ENCODE measurements around the gene RPL38. TPM values are rescaled to one million over a fixed set of nuclear protein-coding genes. Genes with fewer than 3 reads are reported as not detected.
A peak's percentile ranks its signal among the peaks of the same experiment; 100 is the strongest.

Gene RPL38
- total RNA-seq, result 100 to 1,000 TPM; 597 to 622 TPM
- 1,000 to 10,000 TPM; 1,364 to 2,568 TPM for polyA plus RNA-seq
- long read RNA-seq, donor 1, transcript RPL38-202 (5 exons, 431 nt), result minor isoform, 5 of 53 reads
- long read RNA-seq, donor 1, transcript RPL38-201 (5 exons, 1,170 nt), result major isoform, 42 of 53 reads
- long read RNA-seq, donor 1, partial matches to known transcripts, result 0 of 53 reads
- long read RNA-seq, donor 1, other reads (novel, unspliced or antisense), result 1 of 53 reads
- long read RNA-seq, donor 2, transcript RPL38-201 (5 exons, 1,170 nt), result major isoform, 39 of 48 reads
- long read RNA-seq, donor 2, transcript RPL38-202 (5 exons, 431 nt), result minor isoform, 9 of 48 reads
- long read RNA-seq, donor 2, partial matches to known transcripts, result 0 of 48 reads
- long read RNA-seq, donor 2, other reads (novel, unspliced or antisense), result 0 of 48 reads

- intact Hi-C loops (cut with DNase I), result loop anchor here (10.0 kb wide), 2 partner anchors 161 to 559 kb away; partner anchors contain the start of genes BTBD17 (in 1 of the 2), GPR142 (in 1 of the 2) and SDK2 (in 1 of the 2)
- peak; percentile 97 for ATAC-seq (ENCODE audit: low FRiP score)
- peak; percentile 97 to 98 for DNase-seq
- Histone ChIP-seq H3K27ac (ENCODE audit: low read depth in 1 of 2, low read length in 2 of 2) (peak within 1 kb of the TSS in 1 of 2 donors; percentile 81), H3K4me3 (ENCODE audit: low read length in 2 of 2) (peak within 1 kb of the TSS; percentile 90 to 97), H3K36me3 (ENCODE audit: control insufficient read depth in 1 of 2, insufficient read depth in 2 of 2, low read length in 1 of 2) (peaks cover 0 to 2% of the 10 kb centered on the region in 2 donors), H3K27me3 (ENCODE audit: control insufficient read depth in 1 of 2, insufficient read depth in 2 of 2, low read length in 1 of 2) (no peaks in the 10 kb centered on the region), H3K9me3 (ENCODE audit: control insufficient read depth, low read length) (no peaks in the 10 kb centered on the region), H3K4me1 (ENCODE audit: control insufficient read depth in 1 of 2, insufficient read depth in 2 of 2, low read length in 2 of 2) (no peaks in the 10 kb centered on the region)
- 1% methylated on average over 52 to 53 of the region's 53 CpGs for WGBS, 2 donors
Observed at GRCh38 chr17:74203439-74204240, at the start of gene RPL38. Gene RPL38, plus strand, starts transcription at chr17:74203678. Its CDS starts 278 bp downstream, at chr17:74203956.

- Histone ChIP-seq H3K36me3 (ENCODE audit: control insufficient read depth in 1 of 2, insufficient read depth in 2 of 2, low read length in 1 of 2) (no peaks in the 10 kb centered on the region), H3K27me3 (ENCODE audit: control insufficient read depth in 1 of 2, insufficient read depth in 2 of 2, low read length in 1 of 2) (no peaks in the 10 kb centered on the region), H3K27ac (ENCODE audit: low read depth in 1 of 2, low read length in 2 of 2) (no peak overlapping the region), H3K9me3 (ENCODE audit: control insufficient read depth, low read length) (no peaks in the 10 kb centered on the region), H3K4me3 (ENCODE audit: low read length in 2 of 2) (no peak overlapping the region), H3K4me1 (ENCODE audit: control insufficient read depth in 1 of 2, insufficient read depth in 2 of 2, low read length in 2 of 2) (no peaks in the 10 kb centered on the region)
- ATAC-seq (ENCODE audit: low FRiP score) (no peak), DNase-seq (no peak)
- intact Hi-C loops (cut with DNase I), result no loop called here
- WGBS, 2 donors, result 83 to 84% methylated on average over 11 of the region's 11 CpGs
Observed at GRCh38 chr17:74153821-74154430, 49.6 kb upstream of the RPL38 start.

- DNase-seq, result no peak
- H3K4me1 ChIP-seq (ENCODE audit: control insufficient read depth in 1 of 2, insufficient read depth in 2 of 2, low read length in 2 of 2), result no peaks in the 10 kb centered on the region
- 89% methylated on average over 6 of the region's 6 CpGs for WGBS, 2 donors
- no peak overlapping the region for H3K27ac ChIP-seq (ENCODE audit: low read depth in 1 of 2, low read length in 2 of 2)
- no peak overlapping the region for H3K4me3 ChIP-seq (ENCODE audit: low read length in 2 of 2)
- H3K27me3 ChIP-seq (ENCODE audit: control insufficient read depth in 1 of 2, insufficient read depth in 2 of 2, low read length in 1 of 2), result no peaks in the 10 kb centered on the region
- intact Hi-C loops (cut with DNase I), result no loop called here
- ATAC-seq (ENCODE audit: low FRiP score), result no peak
- no peaks in the 10 kb centered on the region for H3K9me3 ChIP-seq (ENCODE audit: control insufficient read depth, low read length)
- H3K36me3 ChIP-seq (ENCODE audit: control insufficient read depth in 1 of 2, insufficient read depth in 2 of 2, low read length in 1 of 2), result no peaks in the 10 kb centered on the region
Observed at GRCh38 chr17:74156878-74157277, 46.6 kb upstream of the RPL38 start.

DNA sequence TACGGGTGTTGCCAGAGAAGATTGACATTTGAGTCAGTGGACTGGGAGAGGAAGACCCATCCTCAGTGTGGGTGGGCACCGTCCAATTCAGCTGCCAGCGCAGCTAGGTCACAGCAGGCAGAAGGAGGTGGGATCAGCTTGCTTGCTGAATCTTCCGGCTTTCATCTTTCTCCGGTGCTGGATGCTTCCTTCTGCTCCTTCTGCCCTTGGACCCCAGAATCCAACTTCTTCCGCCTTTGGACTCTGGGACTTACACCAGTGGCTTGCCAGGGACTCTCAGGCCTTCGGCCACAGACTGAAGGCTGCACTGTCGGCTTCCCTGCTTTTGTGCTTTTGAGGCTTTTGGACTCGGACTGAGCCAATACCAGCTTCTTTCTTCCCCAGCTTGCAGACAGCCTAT lies 46.1 kb upstream of the RPL38 start:
- Histone ChIP-seq H3K4me3 (ENCODE audit: low read length in 2 of 2) (no peak overlapping the region), H3K9me3 (ENCODE audit: control insufficient read depth, low read length) (no peaks in the 10 kb centered on the region), H3K4me1 (ENCODE audit: control insufficient read depth in 1 of 2, insufficient read depth in 2 of 2, low read length in 2 of 2) (no peaks in the 10 kb centered on the region), H3K27me3 (ENCODE audit: control insufficient read depth in 1 of 2, insufficient read depth in 2 of 2, low read length in 1 of 2) (no peaks in the 10 kb centered on the region), H3K36me3 (ENCODE audit: control insufficient read depth in 1 of 2, insufficient read depth in 2 of 2, low read length in 1 of 2) (no peaks in the 10 kb centered on the region), H3K27ac (ENCODE audit: low read depth in 1 of 2, low read length in 2 of 2) (no peak overlapping the region)
- DNase-seq (no peak), ATAC-seq (ENCODE audit: low FRiP score) (no peak)
- intact Hi-C loops (cut with DNase I), result no loop called here
- WGBS, 2 donors, result 83 to 91% methylated on average over 9 of the region's 9 CpGs

GRCh38 chr17:74158761-74159160 lies 44.7 kb upstream of the RPL38 start:
- Histone ChIP-seq H3K9me3 (ENCODE audit: control insufficient read depth, low read length) (no peaks in the 10 kb centered on the region), H3K27me3 (ENCODE audit: control insufficient read depth in 1 of 2, insufficient read depth in 2 of 2, low read length in 1 of 2) (no peaks in the 10 kb centered on the region), H3K4me1 (ENCODE audit: control insufficient read depth in 1 of 2, insufficient read depth in 2 of 2, low read length in 2 of 2) (no peaks in the 10 kb centered on the region), H3K4me3 (ENCODE audit: low read length in 2 of 2) (no peak overlapping the region), H3K36me3 (ENCODE audit: control insufficient read depth in 1 of 2, insufficient read depth in 2 of 2, low read length in 1 of 2) (no peaks in the 10 kb centered on the region), H3K27ac (ENCODE audit: low read depth in 1 of 2, low read length in 2 of 2) (no peak overlapping the region)
- DNase-seq, result no peak
- intact Hi-C loops (cut with DNase I), result no loop called here
- no peak for ATAC-seq (ENCODE audit: low FRiP score)

DNA sequence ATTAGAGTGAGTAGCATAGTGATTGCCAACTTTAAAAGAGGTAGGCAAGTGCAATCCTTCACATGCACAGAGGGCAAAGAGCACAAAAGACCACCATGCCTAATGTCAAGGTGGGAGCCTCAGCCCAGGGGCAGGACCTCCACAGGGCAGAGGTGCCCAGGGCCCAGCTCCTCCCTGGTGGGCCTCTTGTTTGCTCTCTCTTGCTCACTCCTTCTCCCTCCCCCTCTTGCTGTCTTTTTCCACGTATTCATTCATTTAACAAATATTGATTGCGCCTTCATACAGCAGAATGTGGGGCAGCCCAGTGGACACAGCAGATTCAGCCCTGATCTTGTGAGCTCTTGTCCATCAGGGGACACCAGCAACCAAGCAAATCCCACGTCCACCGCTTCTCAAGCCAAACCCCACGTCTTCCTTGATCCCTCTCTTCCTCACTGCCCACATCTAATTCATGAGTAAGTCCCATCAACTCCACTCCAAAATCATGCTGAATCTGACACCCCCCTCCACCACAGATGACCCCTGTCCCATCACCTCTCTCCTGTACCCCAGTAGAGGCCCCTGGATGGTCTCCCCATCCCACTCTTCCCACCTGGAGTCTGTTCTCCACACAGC lies 44.1 kb upstream of the RPL38 start:
- Histone ChIP-seq H3K9me3 (ENCODE audit: control insufficient read depth, low read length) (no peaks in the 10 kb centered on the region), H3K4me3 (ENCODE audit: low read length in 2 of 2) (no peak overlapping the region), H3K36me3 (ENCODE audit: control insufficient read depth in 1 of 2, insufficient read depth in 2 of 2, low read length in 1 of 2) (no peaks in the 10 kb centered on the region), H3K4me1 (ENCODE audit: control insufficient read depth in 1 of 2, insufficient read depth in 2 of 2, low read length in 2 of 2) (no peaks in the 10 kb centered on the region), H3K27me3 (ENCODE audit: control insufficient read depth in 1 of 2, insufficient read depth in 2 of 2, low read length in 1 of 2) (no peaks in the 10 kb centered on the region), H3K27ac (ENCODE audit: low read depth in 1 of 2, low read length in 2 of 2) (no peak overlapping the region)
- ATAC-seq (ENCODE audit: low FRiP score) (no peak), DNase-seq (no peak)
- intact Hi-C loops (cut with DNase I), result no loop called here
- WGBS, 2 donors, result 86 to 92% methylated on average over 5 of the region's 5 CpGs

DNA sequence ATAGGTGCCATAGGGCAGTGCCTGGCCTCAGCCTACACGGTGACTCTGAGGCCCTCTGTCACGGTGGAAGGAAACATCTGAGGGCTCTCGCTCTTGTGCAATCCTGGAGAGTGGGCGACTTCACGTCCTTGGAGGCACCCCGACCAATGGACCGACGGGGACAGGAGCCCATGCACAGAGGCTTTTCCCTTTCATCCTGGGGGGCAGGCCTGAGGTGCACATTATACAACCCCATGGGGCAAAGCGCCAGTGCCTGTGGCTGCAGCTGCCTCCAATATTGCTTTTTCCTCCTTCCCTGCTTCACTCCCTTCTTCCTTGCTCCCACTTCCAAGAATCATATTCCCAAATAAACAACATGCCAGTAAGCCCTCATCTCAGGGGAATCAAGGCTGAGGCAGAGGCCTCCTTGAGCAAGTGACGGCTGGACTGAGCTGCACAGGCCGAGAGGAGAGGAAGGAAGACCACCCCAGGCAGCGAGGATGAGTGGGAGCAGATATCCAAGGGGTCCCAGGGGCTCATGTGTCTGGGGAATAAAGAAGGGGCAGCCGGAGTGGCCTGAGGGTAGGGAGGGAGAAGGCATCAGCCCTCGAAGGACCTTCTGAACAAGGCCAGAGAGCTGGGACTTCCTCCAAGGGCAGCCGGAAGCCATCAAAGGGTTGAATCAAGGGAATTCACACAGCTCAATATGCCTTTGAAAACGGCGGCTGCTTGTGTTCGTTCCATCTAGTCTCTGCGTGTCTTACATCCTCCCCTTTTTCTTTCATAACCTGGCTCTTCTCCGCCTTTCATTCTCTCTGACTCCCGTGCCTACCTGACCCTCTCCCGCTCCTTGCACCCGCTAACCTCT lies 42.6 kb upstream of the RPL38 start:
- WGBS, 2 donors, result 64 to 66% methylated on average over 23 of the region's 23 CpGs
- Histone ChIP-seq H3K9me3 (ENCODE audit: control insufficient read depth, low read length) (no peaks in the 10 kb centered on the region), H3K27me3 (ENCODE audit: control insufficient read depth in 1 of 2, insufficient read depth in 2 of 2, low read length in 1 of 2) (no peaks in the 10 kb centered on the region), H3K4me1 (ENCODE audit: control insufficient read depth in 1 of 2, insufficient read depth in 2 of 2, low read length in 2 of 2) (no peaks in the 10 kb centered on the region), H3K36me3 (ENCODE audit: control insufficient read depth in 1 of 2, insufficient read depth in 2 of 2, low read length in 1 of 2) (no peaks in the 10 kb centered on the region), H3K27ac (ENCODE audit: low read depth in 1 of 2, low read length in 2 of 2) (no peak overlapping the region), H3K4me3 (ENCODE audit: low read length in 2 of 2) (no peak overlapping the region)
- intact Hi-C loops (cut with DNase I), result no loop called here
- ATAC-seq (ENCODE audit: low FRiP score), result no peak
- no peak for DNase-seq

DNA sequence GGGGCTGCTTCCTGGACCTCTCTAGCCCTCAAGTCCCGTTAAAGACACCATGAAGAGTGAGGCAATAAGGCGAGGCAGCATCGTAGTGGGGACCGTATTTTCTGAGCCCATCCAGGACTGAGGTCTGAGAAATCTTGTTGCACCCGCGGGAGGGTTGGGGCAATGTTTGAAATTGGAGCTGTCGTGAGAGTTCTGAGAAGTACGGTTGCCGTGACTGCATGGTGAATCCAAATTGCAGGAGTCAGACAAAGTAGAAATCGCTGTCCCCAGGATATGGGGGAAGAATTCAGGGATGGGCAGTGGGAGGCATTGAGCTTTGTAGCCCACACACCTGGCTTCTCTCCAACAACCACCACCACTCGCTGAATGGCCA lies 42.0 kb upstream of the RPL38 start:
- Histone ChIP-seq H3K4me1 (ENCODE audit: control insufficient read depth in 1 of 2, insufficient read depth in 2 of 2, low read length in 2 of 2) (no peaks in the 10 kb centered on the region), H3K27me3 (ENCODE audit: control insufficient read depth in 1 of 2, insufficient read depth in 2 of 2, low read length in 1 of 2) (no peaks in the 10 kb centered on the region), H3K36me3 (ENCODE audit: control insufficient read depth in 1 of 2, insufficient read depth in 2 of 2, low read length in 1 of 2) (no peaks in the 10 kb centered on the region), H3K9me3 (ENCODE audit: control insufficient read depth, low read length) (no peaks in the 10 kb centered on the region), H3K27ac (ENCODE audit: low read depth in 1 of 2, low read length in 2 of 2) (no peak overlapping the region), H3K4me3 (ENCODE audit: low read length in 2 of 2) (no peak overlapping the region)
- WGBS, 2 donors, result 54 to 61% methylated on average over 11 of the region's 11 CpGs
- ATAC-seq (ENCODE audit: low FRiP score), result no peak
- no peak for DNase-seq
- intact Hi-C loops (cut with DNase I), result no loop called here
